HG02970 (cell line): Measurements from ENCODE around the gene SEMA3F.

ENCODE experiments used
- ATAC-seq: cut with Tn5 transposase; IDR thresholded peaks from one replicate; pipeline ENCODE4 v1.9.1; 2021; ENCODE audit warnings: mild to moderate bottlenecking, moderate library complexity, moderate number of reproducible peaks; ENCODE audit not compliant: unreplicated experiment, low FRiP score

Gene SEMA3F

DNA sequence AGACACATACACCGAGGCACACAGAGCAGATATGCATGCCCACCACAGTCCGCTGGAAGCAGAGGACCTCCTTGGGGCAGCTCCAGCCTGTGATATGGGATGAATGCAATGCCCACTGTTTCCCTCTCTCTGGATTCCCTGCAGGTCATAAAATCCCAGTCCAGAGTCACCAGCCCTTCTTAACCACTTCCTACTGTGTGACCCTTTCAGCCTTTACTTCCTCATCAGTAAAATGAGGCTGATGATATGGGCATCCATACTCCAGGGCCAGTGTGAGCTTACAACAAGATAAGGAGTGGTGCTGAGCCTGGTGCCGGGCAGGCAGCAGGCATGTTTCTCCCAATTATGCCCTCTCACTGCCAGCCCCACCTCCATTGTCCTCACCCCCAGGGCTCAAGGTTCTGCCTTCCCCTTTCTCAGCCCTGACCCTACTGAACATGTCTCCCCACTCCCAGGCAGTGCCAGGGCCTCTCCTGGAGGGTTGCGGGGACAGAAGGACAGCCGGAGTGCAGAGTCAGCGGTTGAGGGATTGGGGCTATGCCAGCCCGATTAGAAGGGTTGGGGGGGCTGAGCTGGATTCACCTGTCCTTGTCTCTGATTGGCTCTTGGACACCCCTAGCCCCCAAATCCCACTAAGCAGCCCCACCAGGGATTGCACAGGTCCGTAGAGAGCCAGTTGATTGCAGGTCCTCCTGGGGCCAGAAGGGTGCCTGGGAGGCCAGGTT, 36.0 kb downstream of the SEMA3F start, which contains the start of gene GNAT1:
GNAT1 (plus strand) TSS at position 675 of the 725 bp plus-strand sequence. CDS start 116 bp downstream, outside the sequence.
- ATAC-seq: no peak

DNA sequence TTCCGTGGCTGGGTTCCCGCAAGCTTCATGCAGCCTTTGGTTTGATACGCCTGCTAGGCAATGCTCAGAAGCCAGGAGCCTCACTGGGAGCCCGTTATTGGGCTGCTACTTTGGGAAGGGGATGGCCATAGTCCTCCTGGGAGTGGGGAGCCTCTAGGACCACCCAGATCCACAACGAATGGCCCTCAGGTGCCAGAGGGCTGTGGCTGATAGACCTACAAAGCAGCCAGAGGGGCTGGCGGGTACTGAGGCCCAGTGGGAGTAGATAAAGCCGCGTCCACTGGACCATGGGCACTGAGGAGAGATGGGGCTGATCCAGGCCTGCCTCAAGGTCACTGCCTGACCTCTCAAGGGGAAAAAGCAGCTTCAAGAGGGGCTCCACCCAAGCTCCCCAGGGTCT, 37.0 kb downstream of the SEMA3F start:
- ATAC-seq: no peak

DNA sequence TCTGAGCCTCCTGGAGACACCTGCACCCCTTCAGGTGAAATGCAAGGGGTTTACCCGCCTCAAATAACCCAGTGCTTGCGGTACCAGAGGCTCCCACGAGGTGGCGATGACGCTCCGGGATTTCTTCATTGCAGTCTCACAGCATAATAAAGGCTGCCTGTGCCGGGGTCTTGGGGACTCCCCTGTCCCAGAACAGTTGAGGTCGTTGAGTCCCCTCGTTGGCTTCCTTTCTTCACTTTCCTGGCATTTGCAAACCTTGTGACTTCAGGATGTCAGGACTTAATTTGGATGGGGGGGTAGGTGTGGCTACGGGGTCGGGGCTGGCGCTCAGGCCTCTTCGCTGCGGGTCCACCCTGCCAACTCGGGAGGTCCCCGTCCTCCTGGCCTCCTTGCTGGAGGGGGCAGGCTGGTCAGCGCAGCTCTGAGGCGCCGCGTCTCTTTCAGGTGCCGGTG, 37.6 kb downstream of the SEMA3F start:
- no peak for ATAC-seq

DNA sequence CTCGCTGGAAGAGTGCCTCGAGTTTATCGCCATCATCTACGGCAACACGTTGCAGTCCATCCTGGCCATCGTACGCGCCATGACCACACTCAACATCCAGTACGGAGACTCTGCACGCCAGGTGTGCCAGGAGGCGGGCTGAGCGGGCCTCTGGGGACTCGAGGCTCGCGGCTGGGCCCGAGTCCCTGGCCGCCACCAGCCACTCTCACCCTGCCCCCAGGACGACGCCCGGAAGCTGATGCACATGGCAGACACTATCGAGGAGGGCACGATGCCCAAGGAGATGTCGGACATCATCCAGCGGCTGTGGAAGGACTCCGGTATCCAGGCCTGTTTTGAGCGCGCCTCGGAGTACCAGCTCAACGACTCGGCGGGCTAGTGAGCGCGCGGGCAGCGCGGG, 38.2 kb downstream of the SEMA3F start:
- no peak for ATAC-seq

DNA sequence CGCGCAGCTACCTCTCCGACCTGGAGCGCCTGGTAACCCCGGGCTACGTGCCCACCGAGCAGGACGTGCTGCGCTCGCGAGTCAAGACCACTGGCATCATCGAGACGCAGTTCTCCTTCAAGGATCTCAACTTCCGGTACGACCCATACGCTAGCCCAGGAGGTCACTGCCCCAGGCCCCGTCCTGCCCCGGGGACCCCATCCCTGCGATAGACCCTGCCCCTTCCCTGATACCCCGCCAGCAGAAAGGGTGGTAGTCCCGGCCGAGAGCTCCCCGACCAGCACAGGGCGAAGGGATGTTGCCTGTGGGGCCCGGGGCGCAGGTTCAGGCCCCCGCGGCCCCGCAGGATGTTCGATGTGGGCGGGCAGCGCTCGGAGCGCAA, 38.6 kb downstream of the SEMA3F start:
- no peak for ATAC-seq

DNA sequence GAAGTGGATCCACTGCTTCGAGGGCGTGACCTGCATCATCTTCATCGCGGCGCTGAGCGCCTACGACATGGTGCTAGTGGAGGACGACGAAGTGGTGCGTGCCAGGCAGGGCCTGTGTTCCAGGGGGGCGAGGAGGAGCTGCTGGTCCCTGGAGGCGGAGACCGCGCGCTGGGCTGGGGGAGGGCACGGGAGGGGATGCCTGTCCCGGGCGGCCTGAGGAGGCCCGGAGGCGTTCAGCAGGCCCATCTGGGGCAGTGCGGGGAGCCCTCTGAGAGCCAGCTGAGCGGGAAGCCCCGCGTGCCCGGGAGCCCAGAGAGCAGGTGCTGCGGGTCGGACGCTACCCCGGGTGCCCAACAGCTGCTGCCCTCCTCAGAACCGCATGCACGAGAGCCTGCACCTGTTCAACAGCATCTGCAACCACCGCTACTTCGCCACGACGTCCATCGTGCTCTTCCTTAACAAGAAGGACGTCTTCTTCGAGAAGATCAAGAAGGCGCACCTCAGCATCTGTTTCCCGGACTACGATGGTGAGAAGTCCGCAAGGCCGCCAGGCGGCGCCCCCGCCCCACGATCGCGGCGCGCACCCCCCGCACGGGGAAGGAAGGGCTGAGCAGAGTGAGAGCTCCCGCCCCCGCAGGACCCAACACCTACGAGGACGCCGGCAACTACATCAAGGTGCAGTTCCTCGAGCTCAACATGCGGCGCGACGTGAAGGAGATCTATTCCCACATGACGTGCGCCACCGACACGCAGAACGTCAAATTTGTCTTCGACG, 39.2 kb downstream of the SEMA3F start:
- ATAC-seq: no peak

DNA sequence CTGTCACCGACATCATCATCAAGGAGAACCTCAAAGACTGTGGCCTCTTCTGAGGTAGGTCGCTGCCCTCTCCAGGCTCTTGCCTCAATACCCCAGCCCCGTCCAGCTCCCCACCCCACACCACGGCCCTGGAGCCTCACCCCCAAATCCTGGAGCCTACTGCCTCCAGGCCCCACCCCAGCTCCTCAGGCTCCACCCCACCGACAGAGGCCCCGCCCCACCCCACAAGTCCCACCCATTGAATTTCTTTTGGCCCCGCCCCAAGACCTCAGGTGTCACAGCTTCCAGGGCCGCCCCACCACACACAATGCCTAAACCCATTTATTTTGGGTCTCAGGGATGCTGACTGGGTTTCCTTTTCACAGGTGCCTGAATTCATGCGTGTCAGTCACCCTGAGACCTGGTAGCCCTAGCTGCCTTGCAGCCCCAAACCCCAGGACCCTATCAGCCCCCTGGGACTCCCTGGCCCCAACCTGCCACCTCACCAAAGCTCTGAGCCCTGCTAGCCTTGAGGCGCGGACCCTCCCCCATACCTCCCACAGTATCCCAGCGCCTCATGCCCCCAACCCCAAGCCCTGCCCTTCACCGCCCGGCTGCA, 39.9 kb downstream of the SEMA3F start:
- ATAC-seq: no peak

DNA sequence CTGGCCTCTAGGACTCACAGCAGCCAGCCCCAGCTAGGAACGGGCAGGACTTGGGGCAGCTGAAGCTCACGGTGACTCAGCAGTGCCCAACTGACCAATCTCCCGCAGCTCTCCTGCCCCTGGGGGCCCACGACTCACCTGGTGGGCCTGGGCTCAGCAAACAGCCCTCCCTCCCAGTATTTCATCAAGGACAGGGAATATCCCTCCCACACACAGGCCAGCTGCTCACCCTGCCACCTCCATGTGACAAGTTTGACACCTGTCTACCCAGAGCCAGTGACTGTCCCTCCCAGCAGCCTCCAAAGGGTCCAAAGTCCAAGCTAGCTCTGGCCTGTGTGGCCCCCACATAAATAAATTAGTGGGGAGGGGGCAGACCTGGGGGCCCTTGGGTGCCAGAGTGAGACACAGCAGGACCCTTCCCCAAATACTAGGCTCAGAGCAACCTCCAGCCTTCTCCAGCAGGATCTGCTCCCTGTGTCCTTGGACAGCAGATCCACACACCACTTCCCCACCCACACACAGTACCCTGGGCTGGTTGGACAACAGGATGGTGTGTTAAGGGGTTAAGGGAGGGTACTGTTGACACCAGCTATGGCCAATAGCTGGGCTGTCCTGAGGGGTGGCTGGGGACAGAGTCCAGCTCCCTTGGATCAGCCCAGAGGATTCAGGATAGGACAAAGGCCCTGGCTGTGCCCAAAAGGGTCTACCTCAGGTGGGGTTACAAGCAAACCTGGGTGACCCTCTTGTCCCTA, 40.6 kb downstream of the SEMA3F start:
- ATAC-seq: no peak

DNA sequence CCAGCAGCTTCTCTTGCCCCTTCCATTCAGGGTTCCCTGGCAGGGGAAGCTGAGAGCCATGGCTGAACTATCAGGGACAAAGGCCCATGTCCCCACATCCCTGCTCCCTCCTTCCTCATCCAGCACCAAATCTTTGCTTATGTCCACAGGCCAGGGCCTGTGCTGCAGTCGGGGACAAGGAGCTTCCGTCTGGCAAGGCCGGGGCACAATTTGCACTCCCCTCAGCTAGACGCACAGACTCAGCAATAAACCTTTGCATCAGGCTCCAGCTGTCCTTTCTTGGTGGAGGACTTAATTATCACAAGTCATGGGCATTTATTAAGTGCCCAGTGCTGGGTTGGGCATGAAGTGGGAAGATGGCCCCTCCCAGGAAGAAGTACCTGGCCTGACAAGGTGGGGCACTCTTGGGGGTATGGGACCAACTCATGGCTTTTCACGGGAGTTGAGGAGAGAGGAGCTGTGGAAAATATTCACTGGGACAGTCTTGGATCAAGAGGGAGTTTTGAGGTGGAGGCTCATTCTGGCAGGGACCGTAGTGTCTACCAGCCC, 41.2 kb downstream of the SEMA3F start:
- no peak for ATAC-seq

DNA sequence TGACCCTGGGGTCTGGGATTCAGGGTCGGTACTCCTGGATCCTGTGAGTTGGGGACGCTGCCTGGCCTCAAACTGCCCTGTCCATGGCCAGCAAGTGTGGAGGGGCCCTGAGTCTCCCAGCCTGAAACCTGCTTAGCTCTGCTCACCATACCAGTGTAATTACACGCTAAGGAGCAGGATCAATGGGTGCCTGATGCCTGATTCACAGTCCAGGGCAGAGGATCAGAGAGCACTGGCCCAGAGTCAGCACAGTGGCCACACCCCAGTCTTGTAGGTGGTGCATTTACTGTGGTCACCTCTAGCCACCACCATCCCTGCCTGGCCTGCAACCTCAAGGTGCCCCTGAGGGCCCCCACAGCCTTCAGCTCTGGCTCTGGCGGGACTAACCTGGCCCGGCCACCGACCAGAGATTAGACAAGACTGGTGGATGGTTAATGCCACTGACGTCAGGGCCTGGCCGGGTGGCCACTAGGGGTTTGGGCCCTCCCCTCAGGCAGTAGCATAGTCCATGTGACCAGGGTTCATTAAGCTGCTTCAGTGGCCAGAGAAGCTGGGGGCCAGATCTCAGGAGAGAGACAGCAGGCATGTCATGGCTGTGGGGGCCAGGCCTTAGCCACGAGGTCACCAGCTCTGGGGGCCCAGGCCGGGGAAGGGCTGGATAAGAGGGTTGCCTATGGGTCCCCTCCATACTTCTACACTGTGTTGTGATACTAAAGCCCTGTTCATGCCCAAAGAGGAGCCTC, 46.6 kb downstream of the SEMA3F start:
- no peak for ATAC-seq

DNA sequence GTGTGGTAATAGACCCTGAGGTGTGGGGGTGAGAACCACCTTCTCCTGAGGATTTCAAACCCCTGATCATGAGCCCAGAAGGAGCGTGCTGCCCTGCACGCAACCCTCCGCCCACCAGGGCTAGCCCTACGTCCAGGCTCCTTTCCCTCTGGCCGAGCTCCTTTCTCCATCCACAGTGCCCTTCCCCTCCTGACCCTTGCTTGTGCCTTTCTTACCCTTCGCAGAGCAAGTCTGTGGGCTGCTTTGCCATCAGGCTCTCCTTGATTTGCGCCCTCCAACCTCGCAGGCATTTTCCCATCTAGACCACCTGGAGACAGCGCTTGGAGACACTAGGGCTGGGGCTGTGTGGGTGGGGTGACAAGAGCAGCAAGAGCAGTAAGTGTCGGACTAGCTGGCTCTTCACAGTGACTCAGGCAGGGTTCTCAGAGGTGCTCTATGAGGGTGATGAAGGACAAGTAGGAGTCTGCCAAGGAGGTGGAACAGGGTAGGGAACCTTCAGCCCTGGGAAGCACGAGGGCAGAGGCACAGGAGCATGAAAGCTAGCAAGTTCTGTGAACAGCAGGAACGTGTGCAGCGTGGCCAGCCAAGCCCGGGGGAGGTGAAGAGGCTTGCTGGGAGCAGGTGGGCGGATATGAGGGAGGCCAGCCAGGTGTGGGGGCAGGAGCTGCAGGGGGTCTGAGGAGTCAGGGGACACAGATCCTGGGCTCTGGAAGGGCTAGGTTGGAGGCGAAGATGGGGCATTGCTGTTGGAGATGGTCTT, 47.4 kb downstream of the SEMA3F start:
- no peak for ATAC-seq

DNA sequence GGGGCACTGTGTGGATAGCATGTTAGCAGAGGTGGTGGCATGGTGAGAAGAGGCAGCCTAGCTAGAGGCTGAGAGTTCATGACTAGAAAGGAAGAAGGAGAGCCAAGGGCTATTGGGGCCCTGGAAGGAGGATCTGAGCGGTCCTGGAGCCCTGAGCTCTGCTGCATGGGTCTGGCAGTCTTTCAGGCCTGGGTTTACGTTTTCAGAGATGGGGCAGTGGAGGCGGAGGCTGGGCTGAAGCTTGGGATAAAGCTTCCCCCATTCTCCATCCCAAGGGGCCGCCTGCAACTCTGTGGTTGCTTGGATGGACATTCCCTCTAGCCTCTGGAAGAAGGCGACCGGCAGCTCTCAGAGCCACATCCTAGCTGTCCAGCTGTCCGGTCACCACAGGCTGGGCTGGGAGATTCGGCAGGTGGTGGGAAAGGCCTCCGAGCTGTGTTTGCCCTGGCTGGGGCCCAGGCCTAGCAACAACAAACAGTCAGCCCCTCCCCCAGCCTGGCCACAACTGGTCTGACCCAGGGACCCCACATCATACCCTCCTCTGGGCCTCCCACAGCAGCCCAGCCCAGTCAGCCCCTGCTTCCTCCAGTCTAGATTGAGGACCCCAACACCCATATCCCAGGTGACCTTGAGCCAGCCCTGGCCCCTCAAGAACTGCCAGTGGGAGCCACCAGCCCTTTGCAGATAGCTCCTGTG, 48.1 kb downstream of the SEMA3F start:
- no peak for ATAC-seq

DNA sequence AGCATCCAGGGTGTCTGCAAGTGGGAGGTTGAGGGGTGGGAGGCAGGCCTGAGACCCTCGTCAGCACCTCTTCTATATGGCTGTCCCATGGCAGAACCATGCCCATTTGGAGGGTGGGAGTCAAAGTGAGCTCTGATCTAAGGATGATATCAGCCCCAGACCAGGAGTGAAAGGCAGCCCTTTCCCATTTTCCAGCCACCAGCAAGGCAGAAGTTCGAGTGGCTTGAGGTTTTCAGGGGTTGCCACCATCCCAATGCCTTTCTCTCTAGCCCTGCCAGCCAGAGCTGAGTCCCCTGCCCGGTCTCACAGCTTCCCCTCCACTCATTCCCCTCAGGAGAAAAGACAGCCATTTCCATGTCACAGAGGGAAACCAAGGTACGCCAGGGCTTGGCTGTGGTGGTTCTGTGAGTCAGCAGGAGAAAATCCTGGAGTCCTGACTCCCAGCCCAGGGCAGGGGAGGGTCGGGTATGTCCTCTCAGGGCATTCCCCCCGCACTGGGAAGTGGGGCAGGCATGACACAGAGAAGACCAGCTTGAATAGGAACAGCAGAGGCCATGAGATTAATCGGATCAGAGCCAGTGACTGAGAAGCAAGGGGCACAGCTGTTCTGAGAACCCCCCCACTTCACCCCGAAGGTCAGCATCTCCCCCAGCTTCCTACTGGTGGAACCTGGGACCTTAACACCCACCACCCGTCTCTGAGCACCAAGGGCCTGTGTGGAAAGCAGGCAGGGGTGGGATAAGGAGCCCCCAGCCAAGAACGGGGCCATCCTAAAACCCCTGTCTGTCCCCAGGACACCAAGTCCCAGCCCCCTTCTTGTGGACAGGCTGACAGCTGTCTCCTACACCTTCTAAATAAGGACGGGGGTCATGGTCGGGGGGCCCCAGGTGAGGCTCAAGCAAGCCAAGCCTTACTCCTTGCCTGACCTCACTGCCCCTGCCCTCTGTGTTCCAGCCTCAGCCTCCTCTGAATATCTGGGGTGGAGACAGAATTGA, 49.0 kb downstream of the SEMA3F start:
- no peak for ATAC-seq

DNA sequence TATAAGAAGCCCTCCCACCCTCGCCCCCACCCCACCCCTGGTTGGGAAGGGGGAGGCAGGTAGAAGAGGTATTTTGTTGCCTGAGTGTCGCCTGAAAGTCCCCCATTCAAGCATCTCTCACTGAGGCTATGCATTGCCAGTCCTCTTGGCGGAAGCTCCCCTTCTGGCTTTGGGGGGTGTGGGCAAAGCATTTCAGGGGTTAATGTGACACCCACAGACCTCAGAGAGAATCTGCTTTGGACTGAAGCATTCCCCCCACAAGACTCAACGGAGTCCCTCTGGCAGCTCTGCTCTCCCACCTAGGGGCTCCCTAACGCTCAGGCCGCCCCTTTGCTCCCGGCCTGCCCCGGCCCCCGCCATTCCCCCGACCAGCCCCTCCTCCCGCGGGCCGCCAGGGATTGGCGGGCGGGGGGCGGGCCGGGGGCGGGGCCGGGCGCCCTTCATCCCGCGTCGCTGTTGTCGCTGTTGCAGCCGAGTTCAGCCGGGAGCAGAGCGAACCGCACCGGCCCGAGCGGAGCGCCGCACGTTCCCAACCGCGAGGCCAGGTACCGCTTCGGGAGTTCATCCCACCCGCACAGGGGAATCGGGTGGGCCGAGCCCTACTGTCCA, 49.8 kb downstream of the SEMA3F start, which contains the start of gene SLC38A3:
SLC38A3 (plus strand) TSS at position 468 of the 609 bp plus-strand sequence. CDS start 8,929 bp downstream, outside the sequence.
- ATAC-seq: no peak

DNA sequence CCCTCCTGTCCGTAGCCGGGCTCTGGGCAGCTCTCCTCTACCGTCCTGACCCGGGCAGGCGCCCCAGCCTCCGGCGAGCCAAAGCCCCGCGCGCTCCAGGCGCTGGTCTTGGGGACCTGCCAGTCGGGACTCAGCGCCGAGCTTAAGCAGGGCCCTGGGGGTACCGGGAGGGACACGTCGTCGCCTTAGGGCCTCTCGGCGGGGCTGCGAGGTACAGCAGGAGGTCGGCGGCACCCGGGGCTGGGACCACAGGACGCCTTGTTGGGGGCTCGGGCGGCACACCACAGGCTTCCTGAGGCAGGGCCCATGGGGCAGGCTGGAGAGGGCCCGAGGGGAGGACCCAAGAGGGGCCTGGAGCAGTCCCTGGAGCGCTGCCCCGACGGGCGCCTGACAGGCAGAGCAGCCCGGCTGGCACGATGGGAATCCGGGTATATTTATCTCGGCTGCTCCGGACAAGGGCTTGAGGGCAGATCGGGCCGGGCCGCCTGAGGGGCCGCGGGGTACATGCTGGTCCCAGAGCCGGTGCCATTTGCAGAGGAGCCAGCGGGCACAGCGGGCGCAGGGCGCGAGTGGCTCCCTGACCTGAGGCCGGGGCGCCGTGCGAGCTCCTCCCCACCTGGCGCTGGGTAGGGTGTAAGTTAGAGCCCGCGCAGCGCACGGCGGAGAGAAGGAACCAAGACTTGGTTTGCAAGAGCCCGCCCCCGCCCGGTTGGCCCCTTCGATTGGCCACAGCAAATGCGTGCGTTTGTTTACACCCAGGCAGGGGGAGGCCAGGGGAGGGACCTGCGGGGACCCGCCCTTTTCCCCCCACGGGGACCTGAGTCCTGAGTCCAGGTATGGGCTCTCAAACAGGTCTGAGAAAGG, 50.5 kb downstream of the SEMA3F start:
- no peak for ATAC-seq
